ENCODE results near the gene MPV17L2.

Gene MPV17L2

DNA sequence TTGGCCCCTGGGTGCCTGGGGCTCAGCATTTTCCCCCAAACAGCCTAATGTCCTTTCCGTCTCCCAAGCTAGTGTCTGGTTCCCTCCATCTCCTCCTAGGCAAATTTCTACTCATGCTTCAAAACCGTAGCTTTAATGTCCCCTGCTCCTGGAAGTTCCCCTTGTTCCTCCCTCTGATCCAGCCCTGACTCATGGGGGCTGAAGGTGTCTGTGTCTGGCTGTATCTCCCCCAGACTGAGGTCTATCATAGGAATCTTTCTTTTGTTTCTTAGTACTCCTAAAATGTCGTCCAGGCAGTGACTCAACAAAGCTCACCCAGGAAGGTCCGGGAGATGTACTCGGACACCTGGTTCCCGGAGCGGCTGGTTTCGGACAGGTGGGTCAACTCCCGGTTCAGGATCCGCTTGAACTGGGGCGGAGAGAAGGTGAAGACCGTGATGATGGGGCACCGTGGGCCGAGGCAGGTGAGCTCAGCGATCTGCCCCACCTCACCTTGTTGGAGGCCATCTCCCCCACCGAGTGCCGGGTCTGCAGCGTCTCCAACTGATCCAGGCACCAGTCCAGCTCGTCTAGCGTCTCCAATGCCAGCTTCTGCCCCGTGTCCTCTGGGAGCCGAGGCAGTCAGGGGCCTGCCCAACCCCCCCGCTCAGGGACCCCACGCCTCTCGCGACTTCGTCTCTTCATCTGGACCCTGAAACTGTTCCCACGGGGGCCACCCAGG lies 27.1 kb downstream of the MPV17L2 start:
- DNase-seq, result no peak

DNA sequence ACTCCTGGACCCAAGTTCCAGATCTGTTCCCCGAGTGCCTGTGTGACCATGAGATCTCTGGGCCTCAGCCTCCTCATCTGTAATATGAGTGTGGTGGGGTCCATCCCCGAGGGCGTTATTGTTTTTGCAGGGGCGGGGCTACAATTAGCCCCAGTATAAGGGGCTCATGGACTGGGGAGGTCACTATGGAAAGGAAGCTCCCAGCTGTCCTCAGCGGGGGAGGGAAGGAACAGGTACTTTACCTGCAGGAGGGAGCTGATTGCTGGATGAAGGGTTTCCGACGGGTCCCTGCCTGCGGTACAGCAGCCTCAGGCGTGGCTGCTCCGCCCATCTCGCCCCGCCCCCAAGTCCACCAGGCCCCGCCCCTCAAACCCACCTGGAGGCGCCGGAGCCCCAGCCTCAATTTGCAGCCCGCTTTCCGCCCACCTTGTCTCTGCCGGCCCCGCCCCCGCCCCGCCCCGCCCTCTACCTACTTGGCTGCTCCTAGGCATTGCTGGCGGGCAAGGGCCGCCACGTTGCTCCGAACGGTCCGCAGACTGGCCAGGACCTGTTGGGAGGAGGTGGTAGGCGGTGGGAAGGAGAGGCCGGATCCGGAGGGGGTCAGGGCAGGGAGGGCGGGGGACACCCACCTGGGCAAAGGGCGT lies 27.7 kb downstream of the MPV17L2 start:
- DNase-seq, result no peak

DNA sequence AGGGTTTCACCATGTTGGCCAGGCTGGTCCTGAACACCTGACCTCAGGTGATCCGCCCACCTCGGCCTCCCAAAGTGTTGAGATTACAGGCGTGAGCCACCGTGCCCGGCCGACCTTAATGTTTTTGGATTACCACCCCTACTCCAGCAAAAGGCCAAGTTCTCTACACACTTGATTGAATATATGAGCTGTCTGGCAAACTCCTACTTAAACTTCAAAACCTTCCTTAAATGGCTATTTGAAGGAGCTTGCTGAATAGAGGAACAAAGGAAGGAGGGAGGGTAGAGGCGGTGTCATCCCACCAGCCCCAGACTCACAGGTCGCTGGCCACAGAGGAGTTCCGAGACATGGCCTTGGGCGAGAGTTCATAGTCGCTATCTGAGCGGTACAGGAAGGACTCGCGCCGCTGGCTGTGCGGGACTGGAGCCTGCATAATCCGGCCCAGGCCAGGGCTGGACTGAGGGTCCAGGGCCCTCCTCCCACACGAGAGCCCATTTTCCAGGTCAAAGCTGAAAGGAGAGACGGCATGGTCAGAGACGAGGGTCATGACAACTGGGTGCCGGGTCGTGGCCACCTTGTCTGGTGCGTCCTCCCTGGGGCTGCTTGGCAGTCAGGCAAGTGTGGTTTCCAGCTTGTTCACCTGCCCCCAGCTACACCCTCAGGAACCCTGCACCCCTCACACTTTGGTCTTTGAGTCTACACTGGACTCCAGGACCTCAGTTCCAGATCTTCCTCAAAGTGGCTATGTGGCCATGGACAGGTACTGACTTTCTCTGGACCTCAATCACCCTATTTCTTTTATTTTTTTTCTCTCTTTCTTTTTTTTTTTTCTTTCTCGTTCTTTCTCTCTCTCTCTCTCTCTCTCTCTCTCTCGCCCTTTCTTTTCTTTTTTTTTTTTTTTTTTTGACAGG lies 29.1 kb downstream of the MPV17L2 start:
- DNase-seq, result no peak

DNA sequence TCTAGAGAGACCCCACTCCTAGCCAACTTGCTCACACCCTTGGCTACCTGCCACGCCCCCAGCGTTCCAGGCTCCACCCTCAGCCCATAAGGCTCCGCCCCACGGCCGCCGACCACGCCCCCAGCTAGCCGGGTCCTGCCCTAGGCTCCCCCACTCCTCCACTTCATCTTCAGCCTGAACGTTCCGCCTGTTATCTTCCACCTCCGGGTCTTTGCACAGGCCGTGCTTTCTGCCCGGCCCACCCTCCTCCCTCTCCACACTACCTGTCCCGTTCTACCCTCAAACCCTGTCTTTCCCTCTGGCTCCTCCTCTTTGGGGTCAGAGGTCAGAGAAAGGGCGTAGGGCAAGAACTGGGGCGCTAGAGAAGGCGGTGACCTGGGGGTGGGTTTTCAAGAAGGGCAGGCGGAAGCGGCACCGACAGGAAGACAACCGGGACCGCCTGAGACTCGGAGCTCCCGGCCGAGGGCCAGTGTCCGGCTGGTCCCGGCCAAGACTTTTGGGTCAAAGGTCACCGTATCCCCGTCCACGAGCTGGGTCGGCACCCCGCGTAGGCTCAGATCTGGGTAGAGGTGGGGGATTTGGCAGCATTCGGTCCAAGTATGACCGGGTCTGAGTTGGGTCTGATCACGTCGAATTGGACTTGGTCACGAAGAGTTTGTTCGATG lies 31.0 kb downstream of the MPV17L2 start:
- no peak for DNase-seq

DNA sequence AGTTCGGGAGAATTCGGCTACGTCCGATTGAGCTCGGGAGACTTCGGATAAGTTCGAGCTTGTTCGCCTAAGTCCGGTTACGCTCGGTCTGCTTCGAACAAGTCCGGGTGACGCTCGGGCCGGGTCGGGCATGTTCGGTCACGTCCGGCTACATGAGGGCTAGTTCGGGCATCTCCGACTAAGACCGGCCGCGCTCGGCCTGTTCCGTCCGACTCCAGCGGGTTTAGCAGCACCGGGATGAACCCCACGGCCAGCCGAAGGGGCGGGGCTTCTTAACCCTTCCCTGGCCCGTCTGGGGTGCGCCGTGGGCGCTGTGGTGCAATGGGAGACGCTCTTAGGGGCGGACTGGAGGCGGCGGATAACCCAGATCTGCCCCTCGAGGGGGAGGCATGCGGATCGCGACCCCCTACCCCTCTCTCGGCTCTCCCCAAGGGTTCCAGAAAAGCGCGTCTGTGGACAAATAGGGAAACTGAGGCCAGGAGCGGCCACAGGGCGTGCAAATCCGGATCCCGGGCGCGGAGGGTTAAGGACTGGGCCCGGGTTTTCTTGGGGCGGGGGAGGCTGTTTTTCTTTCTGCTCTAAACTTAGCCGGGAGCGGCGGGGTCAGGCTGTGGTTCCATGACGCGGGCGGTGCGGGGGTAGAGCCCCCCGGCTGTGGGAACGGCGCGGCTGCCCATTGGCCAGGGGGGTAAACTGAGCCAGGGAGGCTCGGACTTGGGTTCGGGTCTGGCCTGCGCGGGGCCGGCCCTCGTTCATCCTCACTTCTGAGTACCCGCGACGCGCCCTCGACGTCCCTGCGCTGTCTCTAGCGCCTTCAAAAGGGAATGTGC lies 31.7 kb downstream of the MPV17L2 start:
- DNase-seq, result peak; percentile 96

DNA sequence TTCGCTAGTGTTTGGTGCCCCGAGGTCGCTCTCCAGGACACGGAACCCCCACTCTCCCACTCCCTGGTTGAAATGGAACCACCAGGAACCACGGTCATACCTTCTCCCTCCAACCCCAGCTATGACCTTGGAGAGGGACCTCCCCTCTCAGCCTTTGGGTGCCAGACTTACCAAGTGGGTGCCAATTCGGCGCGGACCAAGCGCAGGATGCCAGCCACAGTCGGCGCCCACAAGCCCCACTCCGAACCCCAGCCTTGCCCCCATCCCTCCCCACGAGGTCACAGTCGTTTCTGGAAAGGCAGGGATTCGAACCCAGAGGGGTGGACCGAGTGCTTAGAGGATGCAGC lies 32.3 kb downstream of the MPV17L2 start:
- DNase-seq, result no peak

DNA sequence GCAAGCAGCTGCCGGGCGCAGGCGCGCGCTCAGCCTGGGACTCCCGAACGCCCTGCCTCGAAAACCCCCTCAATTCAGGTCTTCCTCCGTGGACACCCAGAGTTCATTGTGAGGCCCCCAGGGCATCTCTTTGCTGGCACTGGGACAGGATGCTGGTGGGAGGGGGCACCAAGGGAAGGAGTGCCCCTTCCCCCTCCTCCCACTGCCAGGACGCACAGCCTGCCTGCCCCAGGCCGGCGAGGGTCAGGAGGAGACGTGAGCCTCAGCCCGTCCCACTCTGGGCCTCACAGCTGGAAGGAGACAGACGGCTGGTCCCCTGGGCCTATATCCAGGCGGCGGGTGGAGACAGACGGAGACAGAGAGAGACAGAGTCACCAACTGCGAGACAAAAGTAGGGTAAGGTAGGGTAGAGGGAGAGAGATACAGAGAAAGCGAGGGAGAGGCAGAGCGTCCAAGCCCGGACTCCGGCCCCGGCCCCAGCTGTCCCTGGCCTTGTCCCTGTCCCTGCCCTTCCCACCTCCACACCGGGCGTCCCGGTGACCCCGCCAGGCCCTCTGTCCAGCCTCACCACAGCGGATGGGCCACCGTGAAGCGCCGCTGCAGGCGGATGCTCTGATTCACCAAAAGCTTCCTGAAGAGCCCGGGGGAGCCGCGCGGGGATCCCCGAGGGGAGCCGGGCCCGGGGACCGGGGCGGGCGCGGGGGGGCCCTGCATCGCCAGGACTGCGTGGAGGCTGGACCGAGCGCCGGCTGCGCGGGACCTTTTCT lies 32.9 kb downstream of the MPV17L2 start, which contains the start of gene PDE4C:
Gene PDE4C (minus strand): TSS at position 737 of the 767 bp plus-strand sequence. CDS start 23 bp downstream, at position 714.
- DNase-seq, result no peak

DNA sequence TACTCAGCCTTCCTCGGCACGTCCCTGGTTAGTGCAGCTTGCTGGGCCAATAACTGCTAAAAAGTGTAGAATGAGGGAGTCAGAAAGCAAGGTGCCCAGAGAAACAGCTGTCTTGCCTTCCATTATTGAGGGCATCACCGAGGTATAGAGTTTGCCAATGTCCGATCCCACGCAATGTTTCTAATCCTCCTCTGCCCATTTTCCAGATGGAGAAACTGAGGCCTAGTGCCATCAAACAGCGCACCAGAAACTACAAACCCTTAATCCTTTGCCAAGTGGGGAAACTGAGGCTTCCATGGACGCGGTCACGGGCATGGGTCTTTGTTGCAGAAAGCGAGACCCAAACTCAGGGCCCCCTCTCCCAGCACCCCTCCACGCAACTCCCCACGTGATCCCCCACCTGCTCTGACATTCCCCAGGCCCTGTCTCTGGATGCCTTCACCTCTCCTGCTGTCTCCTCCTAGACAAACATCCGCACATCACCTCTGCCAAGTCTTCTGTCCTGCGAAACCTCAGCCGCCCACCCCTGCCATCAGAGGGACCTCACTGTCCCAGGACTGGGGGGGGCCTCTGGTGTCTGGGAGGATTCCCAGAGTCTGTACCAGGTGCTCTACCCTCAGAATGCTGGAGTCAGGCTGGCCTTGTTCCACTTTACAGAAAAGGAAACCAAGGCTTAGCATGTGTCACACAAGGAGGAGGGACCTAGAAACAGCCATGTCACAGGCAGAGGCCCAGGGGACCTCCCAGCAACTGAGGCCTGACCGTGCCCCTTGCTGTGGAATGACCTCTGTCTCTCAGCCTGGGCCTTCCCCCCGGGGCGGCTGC lies 34.1 kb downstream of the MPV17L2 start:
- no peak for DNase-seq

DNA sequence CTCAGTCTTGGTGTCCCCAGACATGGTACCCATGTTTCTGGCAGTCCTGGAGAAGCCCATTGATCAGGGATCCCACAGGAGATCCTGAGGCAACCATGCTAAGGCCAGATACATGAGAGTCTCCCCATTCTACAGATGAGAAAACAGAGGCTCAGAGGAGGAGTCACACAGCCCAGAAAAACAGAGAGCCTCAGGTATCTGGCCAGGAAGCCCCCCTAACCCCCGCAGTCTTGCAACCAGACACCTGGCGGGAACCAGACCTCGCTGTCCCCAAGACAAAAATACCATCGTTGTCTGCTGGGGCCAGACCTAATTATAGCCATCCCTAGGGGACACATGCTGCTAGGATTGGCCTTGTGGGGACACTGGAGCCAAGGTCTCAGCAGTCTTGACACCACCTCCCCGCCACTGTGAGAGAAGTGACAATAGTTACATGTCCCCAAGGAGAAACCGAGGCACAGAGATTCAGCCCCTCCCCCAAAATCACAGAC lies 34.8 kb downstream of the MPV17L2 start:
- DNase-seq, result no peak

DNA sequence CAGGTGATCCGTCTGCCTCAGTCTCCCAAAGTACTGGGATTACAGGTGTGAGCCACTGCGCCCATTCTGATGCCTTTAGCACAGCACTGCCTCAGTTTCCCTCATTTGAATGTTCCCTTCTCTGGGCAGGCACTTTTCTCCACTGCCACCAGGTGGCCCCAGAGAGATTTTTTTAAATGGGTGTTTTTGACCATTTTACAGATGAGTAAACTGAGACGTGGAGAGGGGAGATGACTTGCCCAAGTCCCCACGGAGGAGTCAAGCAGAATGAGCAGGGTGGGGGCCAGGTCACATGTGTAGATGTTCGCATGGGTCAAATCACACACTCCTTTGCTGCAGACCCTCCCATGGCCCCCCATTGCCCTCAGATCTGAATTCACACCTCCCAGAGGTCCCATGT lies 36.5 kb downstream of the MPV17L2 start:
- DNase-seq, result no peak

DNA sequence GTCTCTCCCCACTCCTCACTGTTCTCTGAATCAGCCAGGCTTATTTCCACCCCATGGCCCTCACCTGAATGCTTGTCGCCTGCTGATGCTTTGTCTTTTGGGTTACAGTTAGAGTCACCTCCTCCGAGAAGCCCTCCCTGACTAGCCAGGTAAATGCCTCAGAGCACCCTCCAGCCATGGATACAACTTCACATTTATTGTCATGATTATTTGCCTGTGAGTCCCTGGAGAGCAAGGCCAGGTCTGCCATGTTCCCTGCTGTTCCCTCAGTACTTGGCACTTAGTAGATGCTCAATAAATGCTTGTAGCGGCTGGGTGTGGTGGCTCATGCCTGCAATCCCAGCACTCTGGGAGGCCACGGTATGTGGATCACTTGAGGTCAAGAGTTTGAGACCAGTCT lies 36.9 kb downstream of the MPV17L2 start:
- no peak for DNase-seq

DNA sequence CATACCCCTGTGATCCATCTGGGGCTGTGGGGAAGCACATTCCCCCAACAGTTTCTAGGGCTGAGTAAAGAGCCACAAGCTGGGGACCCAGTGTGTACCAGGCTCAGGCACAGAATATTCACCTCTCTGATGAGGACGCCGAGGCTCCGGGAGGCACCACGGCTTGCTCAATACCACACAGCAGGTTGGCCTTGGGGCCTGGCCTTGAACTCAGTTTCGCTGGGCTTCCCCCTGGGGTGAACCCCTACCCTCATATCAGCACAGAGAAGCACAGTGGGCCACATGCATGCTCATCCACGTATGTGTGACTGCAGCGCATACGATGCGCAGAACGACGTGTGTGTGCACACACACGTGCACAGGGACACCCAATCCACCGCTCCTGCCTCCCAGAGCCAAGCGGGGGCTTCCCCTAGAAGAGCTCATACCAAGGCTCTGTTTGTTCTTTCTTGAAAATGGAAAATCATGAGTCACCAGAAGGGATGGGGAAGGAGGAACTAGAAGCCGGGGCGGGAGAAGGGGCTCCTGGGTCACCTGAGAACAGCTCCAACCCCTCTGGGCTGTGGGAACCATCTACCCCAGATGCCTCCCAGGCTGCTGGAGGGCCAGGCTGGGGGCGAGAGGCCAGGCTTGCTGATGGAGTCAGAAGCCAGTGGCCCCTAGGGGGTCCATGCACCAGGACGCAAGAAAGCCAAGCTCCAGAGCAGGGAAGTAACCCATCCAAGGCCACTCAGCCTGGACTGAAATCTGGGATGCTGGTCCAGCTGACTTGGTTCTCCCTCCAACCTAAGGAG lies 38.1 kb downstream of the MPV17L2 start:
- DNase-seq, result no peak

DNA sequence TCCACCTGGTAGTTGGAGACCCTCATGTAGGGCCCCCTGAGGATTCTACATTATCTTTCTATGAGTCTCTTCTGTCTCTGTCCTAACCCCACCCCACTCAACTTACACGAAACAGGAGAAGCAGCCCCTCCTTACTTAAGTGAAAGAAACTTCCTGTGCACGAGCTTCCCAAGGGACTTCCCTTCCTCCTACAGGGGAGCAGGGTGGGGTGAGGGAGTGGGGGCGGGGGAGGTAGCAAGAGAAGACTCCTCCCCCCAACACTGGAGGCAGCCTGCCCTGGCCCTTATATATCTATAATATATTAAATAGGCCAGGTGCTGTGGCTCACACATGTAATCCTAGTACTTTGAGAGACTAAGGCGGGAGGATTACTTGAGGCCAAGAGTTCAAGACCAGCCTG lies 38.8 kb downstream of the MPV17L2 start:
- no peak for DNase-seq

DNA sequence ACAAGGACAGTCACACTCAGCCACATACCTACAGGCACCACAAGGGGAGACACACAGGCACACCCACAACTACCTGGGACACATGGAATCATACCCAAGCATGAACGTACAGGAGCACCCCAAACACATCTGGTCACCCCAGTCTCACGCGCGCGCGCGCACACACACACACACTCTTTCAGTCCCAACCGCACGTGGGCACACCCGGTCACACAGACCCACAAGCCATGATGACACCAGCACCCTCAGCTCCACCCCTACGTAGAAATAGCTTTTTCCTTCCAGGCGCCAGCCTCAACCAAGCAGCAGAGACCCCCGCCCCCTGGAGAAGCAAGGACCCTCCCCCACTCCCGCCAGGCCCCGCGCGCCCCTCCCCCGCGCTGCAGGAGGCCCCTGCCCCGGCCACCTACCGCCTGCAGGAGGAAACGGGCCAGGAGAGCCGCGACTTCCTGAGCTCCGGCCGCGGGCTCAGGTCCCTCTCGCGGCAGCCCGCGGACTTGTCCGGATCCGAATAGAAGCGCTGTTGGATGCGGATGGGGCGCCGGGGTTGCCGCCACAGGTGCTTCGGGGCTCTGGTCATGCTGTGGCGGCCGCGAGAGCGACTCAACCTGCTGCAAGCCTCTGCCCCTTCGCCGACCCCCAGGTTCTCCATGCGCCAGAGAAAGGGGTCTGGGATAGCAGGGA lies 39.7 kb downstream of the MPV17L2 start:
- no peak for DNase-seq

DNA sequence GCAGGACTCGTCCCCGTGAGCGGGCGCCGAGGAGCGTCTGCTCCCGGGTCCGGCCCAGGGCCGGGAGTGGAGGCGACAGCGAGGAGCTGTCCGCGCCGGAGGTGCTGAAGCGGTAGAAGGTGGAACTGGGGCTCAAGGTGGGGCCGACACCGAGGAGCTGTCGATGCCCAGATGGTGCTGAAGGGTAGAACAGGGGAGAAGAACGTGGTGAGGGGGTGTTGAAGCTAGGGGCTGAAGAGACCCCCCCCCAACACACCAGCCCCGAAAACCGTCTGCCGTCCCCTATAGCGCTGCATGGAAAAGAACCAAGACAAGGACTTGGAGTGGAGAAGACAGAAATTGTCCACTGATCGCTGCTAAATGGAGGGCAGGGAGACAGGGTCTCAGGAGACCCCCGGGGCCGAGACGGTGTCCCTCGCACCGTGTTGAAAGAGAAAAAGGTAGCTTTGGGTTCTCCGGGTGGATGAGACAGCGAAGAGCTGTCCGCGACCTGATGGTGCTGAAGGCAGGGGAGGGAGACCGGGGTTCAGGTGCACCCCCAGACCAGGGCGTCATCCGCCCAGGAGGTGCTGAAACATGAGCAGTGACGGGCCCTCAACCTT lies 40.3 kb downstream of the MPV17L2 start:
- DNase-seq, result peak; percentile 22

DNA sequence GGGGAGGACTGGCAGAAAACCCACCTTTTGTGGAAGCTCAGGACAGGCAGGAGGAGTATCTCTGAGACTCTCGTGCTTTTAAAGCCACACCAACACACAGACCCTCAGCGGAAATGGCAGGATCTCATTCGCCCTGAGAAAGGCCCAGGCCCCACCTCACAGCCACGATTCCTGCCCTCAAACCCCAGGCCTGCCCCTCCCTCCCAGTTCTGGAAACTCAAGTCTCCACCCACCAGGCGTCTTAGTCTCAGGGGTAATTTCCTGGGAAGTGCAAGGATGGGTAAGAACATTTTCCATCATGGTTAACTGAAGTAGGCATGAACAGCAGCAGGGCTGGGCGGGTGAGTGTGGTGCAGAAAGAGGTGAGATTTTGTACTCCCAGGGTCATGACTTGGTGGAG lies 41.2 kb downstream of the MPV17L2 start:
- no peak for DNase-seq

DNA sequence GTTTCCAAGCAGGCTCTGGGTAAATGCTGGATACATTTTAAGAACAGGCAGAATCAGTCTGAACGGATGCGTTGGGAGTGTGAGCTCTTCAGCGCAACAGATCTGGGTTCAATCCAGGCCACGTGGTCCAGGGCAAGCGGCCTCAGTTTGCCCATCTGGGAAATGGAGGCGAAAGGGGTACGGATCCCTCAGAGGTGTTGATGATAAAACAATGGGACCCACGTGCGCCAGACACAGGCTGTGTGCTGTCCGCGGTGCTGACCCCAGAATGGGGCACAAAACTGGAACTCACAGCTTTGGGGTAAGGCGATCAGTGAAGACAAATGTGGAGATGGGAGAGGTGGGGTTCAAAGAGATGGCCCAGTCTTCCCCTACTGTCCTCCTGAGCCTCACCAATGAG lies 46.3 kb downstream of the MPV17L2 start:
- DNase-seq, result no peak

DNA sequence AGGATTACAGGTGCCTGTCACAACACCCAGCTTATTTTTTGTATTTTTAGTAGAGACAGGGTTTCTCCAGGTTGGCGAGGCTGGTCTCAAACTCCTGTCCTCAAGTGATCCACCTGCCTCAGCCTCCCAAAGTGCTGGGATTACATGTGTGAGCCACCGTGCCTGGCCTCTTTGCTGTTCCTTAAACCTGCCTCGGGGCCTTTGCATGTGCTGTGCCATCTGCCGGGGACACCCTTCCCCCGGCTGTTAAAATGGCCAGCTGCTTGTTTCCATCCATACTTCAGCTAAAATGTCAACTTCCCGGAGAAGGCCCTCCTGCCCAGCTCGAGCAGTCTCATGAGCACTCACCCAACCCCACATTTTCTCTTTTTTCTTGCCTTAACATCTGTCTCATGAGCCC lies 52.3 kb downstream of the MPV17L2 start:
- no peak for DNase-seq
